Measurements from ENCODE around the gene CAMKK1.

DNA sequence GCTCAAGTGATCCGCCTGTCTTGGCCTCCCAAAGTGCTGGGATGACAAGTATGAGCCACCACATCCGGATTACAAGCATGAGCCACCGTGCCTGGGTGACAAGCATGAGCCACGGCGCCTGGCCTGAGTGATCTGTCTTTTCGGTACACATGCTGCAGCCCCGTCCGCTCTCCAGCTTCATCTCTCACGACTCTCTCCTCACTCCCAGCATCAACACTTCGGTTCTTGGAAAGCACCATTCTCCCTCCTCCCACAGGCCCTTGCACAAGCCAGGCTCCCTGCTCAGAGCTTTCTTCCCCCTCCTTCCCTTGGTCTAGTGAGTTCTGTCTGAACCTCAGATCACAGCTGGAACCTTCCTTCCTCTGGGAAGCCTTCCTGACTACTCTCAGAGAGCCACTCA lies 40.3 kb downstream of the CAMKK1 start:
- TF ChIP-seq, protein P1, sequence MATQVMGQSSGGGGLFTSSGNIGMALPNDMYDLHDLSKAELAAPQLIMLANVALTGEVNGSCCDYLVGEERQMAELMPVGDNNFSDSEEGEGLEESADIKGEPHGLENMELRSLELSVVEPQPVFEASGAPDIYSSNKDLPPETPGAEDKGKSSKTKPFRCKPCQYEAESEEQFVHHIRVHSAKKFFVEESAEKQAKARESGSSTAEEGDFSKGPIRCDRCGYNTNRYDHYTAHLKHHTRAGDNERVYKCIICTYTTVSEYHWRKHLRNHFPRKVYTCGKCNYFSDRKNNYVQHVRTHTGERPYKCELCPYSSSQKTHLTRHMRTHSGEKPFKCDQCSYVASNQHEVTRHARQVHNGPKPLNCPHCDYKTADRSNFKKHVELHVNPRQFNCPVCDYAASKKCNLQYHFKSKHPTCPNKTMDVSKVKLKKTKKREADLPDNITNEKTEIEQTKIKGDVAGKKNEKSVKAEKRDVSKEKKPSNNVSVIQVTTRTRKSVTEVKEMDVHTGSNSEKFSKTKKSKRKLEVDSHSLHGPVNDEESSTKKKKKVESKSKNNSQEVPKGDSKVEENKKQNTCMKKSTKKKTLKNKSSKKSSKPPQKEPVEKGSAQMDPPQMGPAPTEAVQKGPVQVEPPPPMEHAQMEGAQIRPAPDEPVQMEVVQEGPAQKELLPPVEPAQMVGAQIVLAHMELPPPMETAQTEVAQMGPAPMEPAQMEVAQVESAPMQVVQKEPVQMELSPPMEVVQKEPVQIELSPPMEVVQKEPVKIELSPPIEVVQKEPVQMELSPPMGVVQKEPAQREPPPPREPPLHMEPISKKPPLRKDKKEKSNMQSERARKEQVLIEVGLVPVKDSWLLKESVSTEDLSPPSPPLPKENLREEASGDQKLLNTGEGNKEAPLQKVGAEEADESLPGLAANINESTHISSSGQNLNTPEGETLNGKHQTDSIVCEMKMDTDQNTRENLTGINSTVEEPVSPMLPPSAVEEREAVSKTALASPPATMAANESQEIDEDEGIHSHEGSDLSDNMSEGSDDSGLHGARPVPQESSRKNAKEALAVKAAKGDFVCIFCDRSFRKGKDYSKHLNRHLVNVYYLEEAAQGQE (IDR thresholded peaks at IDR 0.05; ENCODE audit: insufficient read depth in 1 of 2, low read depth in 2 of 2, low read length in 2 of 2) = no peak
- TF ChIP-seq TAF1 (IDR thresholded peaks at IDR 0.05; ENCODE audit: borderline replicate concordance, insufficient read depth, low read length) = no peak
